ENCODE results near the gene SEC22C.
"Not testable (repeated sequence)": the region's sequence is repeated elsewhere in the genome, so short reads cannot be mapped to it uniquely, and the experiment has no call there.

Gene SEC22C

DNA sequence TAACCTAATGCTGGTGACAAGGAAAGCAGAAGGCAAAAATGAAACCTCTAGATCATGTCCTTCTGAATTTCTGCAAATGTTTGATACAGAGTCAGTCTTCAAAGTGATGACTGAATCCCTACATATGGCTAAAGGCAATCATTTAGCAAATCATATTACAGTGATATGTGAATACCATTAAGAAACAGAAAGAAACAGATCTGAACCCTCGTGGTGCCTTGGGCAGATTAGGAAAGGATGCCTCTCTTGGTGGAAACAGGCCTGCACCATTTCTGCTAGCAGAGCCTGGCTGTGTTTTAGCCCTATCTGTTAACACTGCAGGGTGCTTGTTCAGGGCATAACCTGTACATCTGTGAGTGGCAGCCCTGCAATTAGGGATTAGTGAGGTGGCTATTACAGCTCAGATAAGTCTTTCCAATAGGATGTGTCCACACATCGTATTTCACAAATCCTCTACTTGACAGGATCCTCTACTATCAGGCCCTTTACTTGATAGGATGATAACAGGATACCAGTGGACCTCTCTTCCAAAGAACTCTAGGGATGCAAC lies 12.1 kb downstream of the SEC22C start:
- ChIA-PET POLR2A (no interaction called here), CTCF (interaction anchor here (1.0 to 1.2 kb wide), 2 partner anchors 16 to 23 kb away, joined by 3 read pairs; no protein-coding TSS in a partner anchor)
- Histone ChIP-seq H3K36me3 (ENCODE audit: control insufficient read depth in 4 of 4, insufficient read depth in 4 of 4, low read length in 3 of 4) (peaks cover 10 to 43% (median 25%) of the 10 kb centered on the region in 4 experiments), H3K4me3 (ENCODE audit: control insufficient read depth in 1 of 7, extremely low read depth in 1 of 7, insufficient read depth in 4 of 7, low read depth in 2 of 7, low read length in 6 of 7) (no peak overlapping the region), H3K9me3 (ENCODE audit: control extremely low read depth in 1 of 5, control insufficient read depth in 4 of 5, insufficient read depth in 2 of 5, low read depth in 1 of 5, low read length in 4 of 5) (peaks cover 0 to 5% (median under 1%) of the 10 kb centered on the region in 5 experiments), H3K27me3 (replicated peaks in 2 of 5; ENCODE audit: control insufficient read depth in 4 of 5, insufficient read depth in 5 of 5, low read length in 4 of 5) (no peaks in the 10 kb centered on the region), H3K4me1 (ENCODE audit: control extremely low read depth in 1 of 4, control insufficient read depth in 4 of 4, insufficient read depth in 4 of 4, low read length in 3 of 4) (no peaks in the 10 kb centered on the region), H3K27ac (ENCODE audit: insufficient read depth in 1 of 2, low read depth in 1 of 2, low read length in 2 of 2, poor library complexity in 1 of 2, severe bottlenecking in 2 of 2) (no peak overlapping the region)
- DNase-seq, result no peak
- 93% methylated on average over 2 of the region's 2 CpGs for WGBS (ENCODE audit: insufficient coverage)

DNA sequence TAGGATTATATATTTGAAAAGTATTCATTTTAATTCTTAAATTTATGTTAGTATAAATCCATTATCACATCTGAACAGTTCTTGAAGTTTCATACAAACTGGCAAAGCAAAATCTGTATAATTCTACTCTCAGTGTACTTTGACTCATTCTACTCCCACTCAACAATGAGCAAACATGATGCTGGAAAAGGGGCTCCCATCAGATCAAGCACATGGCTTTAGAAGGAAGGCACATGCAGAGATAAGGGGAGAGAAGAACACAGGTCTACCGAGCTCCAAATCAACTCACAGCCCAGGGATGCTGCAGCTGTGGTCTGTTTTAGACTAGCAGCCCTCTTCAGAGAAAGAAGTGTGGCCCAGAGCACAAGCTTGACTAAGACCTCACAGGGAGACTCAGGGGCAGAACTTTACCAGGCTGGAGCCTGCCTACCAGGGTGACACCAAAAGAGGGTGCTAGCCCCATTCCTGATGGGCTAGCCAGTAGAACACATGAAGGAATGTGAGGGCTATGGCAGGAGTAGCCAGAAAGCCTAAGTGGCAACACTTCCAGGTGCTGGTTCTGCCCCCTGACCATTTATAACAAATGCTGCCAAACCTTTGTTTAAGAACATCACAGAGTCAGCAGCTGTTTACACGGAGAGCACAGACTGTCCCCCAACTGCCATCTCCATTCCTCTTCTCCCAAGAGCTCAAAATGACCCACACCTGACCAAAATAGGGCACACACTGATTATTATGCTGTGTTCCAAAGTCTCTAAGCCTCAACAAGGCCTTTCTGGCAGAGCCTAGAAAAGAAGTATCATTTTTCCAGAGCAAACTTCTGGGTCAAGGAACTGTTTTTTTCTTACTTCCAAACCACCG lies 19.5 kb downstream of the SEC22C start:
- ChIA-PET CTCF (interaction anchor here (1.0 to 5.0 kb wide), 5 partner anchors 10 to 119 kb away, joined by 3 to 41 read pairs (median 3); no protein-coding TSS in a partner anchor), POLR2A (no interaction called here)
- WGBS (ENCODE audit: insufficient coverage), result 86% methylated on average over 2 of the region's 3 CpGs
- no peak for DNase-seq
- peak overlapping the region in 1 of 2 experiments; percentile 3 for H3K27ac ChIP-seq (ENCODE audit: insufficient read depth in 1 of 2, low read depth in 1 of 2, low read length in 2 of 2, poor library complexity in 1 of 2, severe bottlenecking in 2 of 2)
- no peaks in the 10 kb centered on the region for H3K4me1 ChIP-seq (ENCODE audit: control extremely low read depth in 1 of 4, control insufficient read depth in 4 of 4, insufficient read depth in 4 of 4, low read length in 3 of 4)
- H3K4me3 ChIP-seq (ENCODE audit: control insufficient read depth in 1 of 7, extremely low read depth in 1 of 7, insufficient read depth in 4 of 7, low read depth in 2 of 7, low read length in 6 of 7), result no peak overlapping the region
- H3K27me3 ChIP-seq (replicated peaks in 2 of 5; ENCODE audit: control insufficient read depth in 4 of 5, insufficient read depth in 5 of 5, low read length in 4 of 5), result no peaks in the 10 kb centered on the region
- no peaks in the 10 kb centered on the region for H3K9me3 ChIP-seq (ENCODE audit: control extremely low read depth in 1 of 5, control insufficient read depth in 4 of 5, insufficient read depth in 2 of 5, low read depth in 1 of 5, low read length in 4 of 5)
- peaks cover 26 to 81% (median 40%) of the 10 kb centered on the region in 4 experiments for H3K36me3 ChIP-seq (ENCODE audit: control insufficient read depth in 4 of 4, insufficient read depth in 4 of 4, low read length in 3 of 4)

DNA sequence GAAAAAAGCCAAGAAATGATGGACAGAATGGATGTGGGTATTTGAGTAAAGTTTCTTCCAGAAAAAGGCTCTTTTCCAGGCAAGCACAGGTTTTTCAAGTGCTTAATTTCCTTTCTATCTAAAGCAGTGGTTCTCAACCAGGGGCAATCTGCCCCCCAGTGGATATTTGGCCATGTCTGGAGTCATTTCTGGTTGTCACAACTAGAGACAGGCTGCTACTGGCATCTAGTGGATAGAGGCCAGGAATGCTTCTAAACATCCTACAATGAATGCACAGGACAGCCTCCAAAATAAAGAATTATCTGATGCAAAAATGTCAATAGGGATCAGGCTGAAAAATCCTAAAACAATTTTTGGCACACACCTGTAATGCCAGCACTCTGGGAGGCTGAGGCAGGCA lies 23.9 kb downstream of the SEC22C start:
- peaks cover 0 to 11% (median 6%) of the 10 kb centered on the region in 4 experiments for H3K4me1 ChIP-seq (ENCODE audit: control extremely low read depth in 1 of 4, control insufficient read depth in 4 of 4, insufficient read depth in 4 of 4, low read length in 3 of 4)
- no peaks in the 10 kb centered on the region for H3K27me3 ChIP-seq (replicated peaks in 2 of 5; ENCODE audit: control insufficient read depth in 4 of 5, insufficient read depth in 5 of 5, low read length in 4 of 5)
- DNase-seq, result peak; percentile 23 to 40 (median 40)
- H3K4me3 ChIP-seq (ENCODE audit: control insufficient read depth in 1 of 7, extremely low read depth in 1 of 7, insufficient read depth in 4 of 7, low read depth in 2 of 7, low read length in 6 of 7), result no peak overlapping the region
- H3K9me3 ChIP-seq (ENCODE audit: control extremely low read depth in 1 of 5, control insufficient read depth in 4 of 5, insufficient read depth in 2 of 5, low read depth in 1 of 5, low read length in 4 of 5), result no peaks in the 10 kb centered on the region
- POLR2A ChIA-PET, result no interaction called here
- CTCF ChIA-PET, result interaction anchor here (0.6 to 5.0 kb wide), 3 partner anchors 10 to 183 kb away, joined by 3 to 41 read pairs (median 10); no protein-coding TSS in a partner anchor
- peaks cover 33 to 84% (median 49%) of the 10 kb centered on the region in 4 experiments for H3K36me3 ChIP-seq (ENCODE audit: control insufficient read depth in 4 of 4, insufficient read depth in 4 of 4, low read length in 3 of 4)
- no peak overlapping the region for H3K27ac ChIP-seq (ENCODE audit: insufficient read depth in 1 of 2, low read depth in 1 of 2, low read length in 2 of 2, poor library complexity in 1 of 2, severe bottlenecking in 2 of 2)

DNA sequence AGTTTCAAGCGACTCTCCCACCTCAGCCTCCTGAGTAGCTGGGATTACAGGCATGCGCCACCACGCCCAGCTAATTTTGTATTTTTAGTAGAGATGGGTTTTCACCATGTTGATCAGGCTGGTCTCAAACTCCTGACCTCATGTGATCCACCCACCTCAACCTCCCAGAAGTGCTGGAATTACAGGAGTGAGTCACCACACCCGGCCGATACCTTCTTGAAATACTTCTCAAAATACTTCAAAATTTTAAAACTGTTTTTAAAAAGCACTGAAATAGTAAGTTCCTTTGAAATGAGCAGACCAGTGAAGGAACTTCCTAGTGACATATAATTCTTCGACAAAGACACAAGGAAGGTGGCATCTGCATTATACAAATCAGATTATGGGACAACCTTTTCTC lies 24.9 kb downstream of the SEC22C start:
- H3K9me3 ChIP-seq (ENCODE audit: control extremely low read depth in 1 of 5, control insufficient read depth in 4 of 5, insufficient read depth in 2 of 5, low read depth in 1 of 5, low read length in 4 of 5); DNase-seq; POLR2A ChIA-PET; H3K27ac ChIP-seq (ENCODE audit: insufficient read depth in 1 of 2, low read depth in 1 of 2, low read length in 2 of 2, poor library complexity in 1 of 2, severe bottlenecking in 2 of 2); H3K27me3 ChIP-seq (replicated peaks in 2 of 5; ENCODE audit: control insufficient read depth in 4 of 5, insufficient read depth in 5 of 5, low read length in 4 of 5); H3K4me3 ChIP-seq (ENCODE audit: control insufficient read depth in 1 of 7, extremely low read depth in 1 of 7, insufficient read depth in 4 of 7, low read depth in 2 of 7, low read length in 6 of 7): not testable (repeated sequence)
- peaks cover 0 to 11% (median 6%) of the 10 kb centered on the region in 4 experiments for H3K4me1 ChIP-seq (ENCODE audit: control extremely low read depth in 1 of 4, control insufficient read depth in 4 of 4, insufficient read depth in 4 of 4, low read length in 3 of 4)
- WGBS (ENCODE audit: insufficient coverage), result 90% methylated on average over 2 of the region's 6 CpGs
- CTCF ChIA-PET, result interaction anchor here (2.2 kb wide), 1 partner anchor 9 kb away, joined by 10 read pairs; no protein-coding TSS in a partner anchor
- peaks cover 29 to 79% (median 50%) of the 10 kb centered on the region in 4 experiments for H3K36me3 ChIP-seq (ENCODE audit: control insufficient read depth in 4 of 4, insufficient read depth in 4 of 4, low read length in 3 of 4)

DNA sequence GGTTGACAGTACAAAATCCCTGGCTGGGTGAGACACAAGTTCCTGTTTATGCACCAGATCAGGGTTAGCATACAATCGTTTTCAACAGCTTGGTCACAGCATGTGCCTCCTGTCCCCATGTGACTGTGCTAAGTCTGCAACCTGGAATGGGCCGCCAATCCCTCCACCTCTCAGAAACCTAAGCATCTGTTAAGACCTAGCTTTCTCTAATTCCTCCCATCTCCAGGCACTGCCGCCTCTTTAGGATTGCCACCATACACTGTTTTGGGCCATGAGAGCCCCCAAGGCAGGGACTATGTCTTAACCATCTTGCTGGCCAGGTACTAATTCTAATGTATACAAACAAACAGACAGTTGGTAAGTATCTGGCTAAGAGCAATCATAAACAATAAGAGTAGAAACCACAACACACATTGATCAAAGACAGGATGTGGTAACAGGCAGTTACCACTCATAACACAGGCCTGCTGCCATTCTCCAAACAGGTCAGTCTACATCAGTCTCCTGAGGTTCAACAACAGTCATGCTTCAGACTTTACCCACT lies 25.6 kb downstream of the SEC22C start:
- peak overlapping the region in 1 of 2 experiments; percentile 11 for H3K27ac ChIP-seq (ENCODE audit: insufficient read depth in 1 of 2, low read depth in 1 of 2, low read length in 2 of 2, poor library complexity in 1 of 2, severe bottlenecking in 2 of 2)
- WGBS (ENCODE audit: insufficient coverage), result 64% methylated on average over 3 of the region's 3 CpGs
- CTCF ChIA-PET, result interaction anchor here (2.2 kb wide), 1 partner anchor 9 kb away, joined by 10 read pairs; no protein-coding TSS in a partner anchor
- no peaks in the 10 kb centered on the region for H3K27me3 ChIP-seq (replicated peaks in 2 of 5; ENCODE audit: control insufficient read depth in 4 of 5, insufficient read depth in 5 of 5, low read length in 4 of 5)
- H3K4me3 ChIP-seq (ENCODE audit: control insufficient read depth in 1 of 7, extremely low read depth in 1 of 7, insufficient read depth in 4 of 7, low read depth in 2 of 7, low read length in 6 of 7), result no peak overlapping the region
- H3K9me3 ChIP-seq (ENCODE audit: control extremely low read depth in 1 of 5, control insufficient read depth in 4 of 5, insufficient read depth in 2 of 5, low read depth in 1 of 5, low read length in 4 of 5), result no peaks in the 10 kb centered on the region
- peaks cover 0 to 11% (median 6%) of the 10 kb centered on the region in 4 experiments for H3K4me1 ChIP-seq (ENCODE audit: control extremely low read depth in 1 of 4, control insufficient read depth in 4 of 4, insufficient read depth in 4 of 4, low read length in 3 of 4)
- POLR2A ChIA-PET, result no interaction called here
- peak in 2 of 3 donors; percentile 49 to 66 for DNase-seq
- peaks cover 28 to 76% (median 51%) of the 10 kb centered on the region in 4 experiments for H3K36me3 ChIP-seq (ENCODE audit: control insufficient read depth in 4 of 4, insufficient read depth in 4 of 4, low read length in 3 of 4)

DNA sequence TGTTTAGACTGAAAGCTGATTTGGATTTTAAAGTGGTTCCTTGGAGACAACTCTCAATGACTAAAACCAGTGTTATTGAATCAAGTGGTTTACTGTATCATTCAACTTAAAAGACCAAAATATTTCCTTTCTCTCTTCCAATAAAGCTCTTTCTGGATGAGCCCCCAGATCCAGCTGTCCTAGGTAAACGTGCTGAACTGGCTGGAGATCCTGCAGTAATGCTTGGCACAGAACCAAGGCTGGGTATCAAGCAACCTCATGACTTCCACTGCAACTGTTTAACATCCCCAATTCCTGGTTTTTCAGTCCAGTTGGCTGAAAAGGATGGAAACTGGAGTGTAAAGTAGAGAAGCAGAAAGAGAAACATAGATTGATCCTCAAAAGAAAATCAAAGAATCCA lies 28.9 kb downstream of the SEC22C start:
- no peaks in the 10 kb centered on the region for H3K27me3 ChIP-seq (replicated peaks in 2 of 5; ENCODE audit: control insufficient read depth in 4 of 5, insufficient read depth in 5 of 5, low read length in 4 of 5)
- peaks cover 0 to 11% (median 6%) of the 10 kb centered on the region in 4 experiments for H3K4me1 ChIP-seq (ENCODE audit: control extremely low read depth in 1 of 4, control insufficient read depth in 4 of 4, insufficient read depth in 4 of 4, low read length in 3 of 4)
- CTCF ChIA-PET, result interaction anchor here (1.3 to 8.9 kb wide), 4 partner anchors 10 to 17 kb away, joined by 3 to 55 read pairs (median 6); no protein-coding TSS in a partner anchor
- WGBS (ENCODE audit: insufficient coverage), result 64% methylated on average over 1 of the region's 1 CpG
- no peak overlapping the region for H3K27ac ChIP-seq (ENCODE audit: insufficient read depth in 1 of 2, low read depth in 1 of 2, low read length in 2 of 2, poor library complexity in 1 of 2, severe bottlenecking in 2 of 2)
- H3K36me3 ChIP-seq (ENCODE audit: control insufficient read depth in 4 of 4, insufficient read depth in 4 of 4, low read length in 3 of 4), result peaks cover 18 to 70% (median 46%) of the 10 kb centered on the region in 4 experiments
- H3K9me3 ChIP-seq (ENCODE audit: control extremely low read depth in 1 of 5, control insufficient read depth in 4 of 5, insufficient read depth in 2 of 5, low read depth in 1 of 5, low read length in 4 of 5), result no peaks in the 10 kb centered on the region
- DNase-seq, result no peak
- no peak overlapping the region for H3K4me3 ChIP-seq (ENCODE audit: control insufficient read depth in 1 of 7, extremely low read depth in 1 of 7, insufficient read depth in 4 of 7, low read depth in 2 of 7, low read length in 6 of 7)
- POLR2A ChIA-PET, result no interaction called here

Data from common myeloid progenitor, CD34-positive (primary cell).